Measurements from ENCODE around the gene LMBR1. TPM values are rescaled to one million over a fixed set of nuclear protein-coding genes. Genes with fewer than 3 reads are reported as not detected.
"Not testable (repeated sequence)": the region's sequence is repeated elsewhere in the genome, so short reads cannot be mapped to it uniquely, and the experiment has no call there.

Gene LMBR1
- total and polyA plus RNA-seq, 2 of the 13 experiments (the other 11 are each of a cell fraction or from before 2014, with no cell fraction given), result 20.9 to 39.6 TPM

DNA sequence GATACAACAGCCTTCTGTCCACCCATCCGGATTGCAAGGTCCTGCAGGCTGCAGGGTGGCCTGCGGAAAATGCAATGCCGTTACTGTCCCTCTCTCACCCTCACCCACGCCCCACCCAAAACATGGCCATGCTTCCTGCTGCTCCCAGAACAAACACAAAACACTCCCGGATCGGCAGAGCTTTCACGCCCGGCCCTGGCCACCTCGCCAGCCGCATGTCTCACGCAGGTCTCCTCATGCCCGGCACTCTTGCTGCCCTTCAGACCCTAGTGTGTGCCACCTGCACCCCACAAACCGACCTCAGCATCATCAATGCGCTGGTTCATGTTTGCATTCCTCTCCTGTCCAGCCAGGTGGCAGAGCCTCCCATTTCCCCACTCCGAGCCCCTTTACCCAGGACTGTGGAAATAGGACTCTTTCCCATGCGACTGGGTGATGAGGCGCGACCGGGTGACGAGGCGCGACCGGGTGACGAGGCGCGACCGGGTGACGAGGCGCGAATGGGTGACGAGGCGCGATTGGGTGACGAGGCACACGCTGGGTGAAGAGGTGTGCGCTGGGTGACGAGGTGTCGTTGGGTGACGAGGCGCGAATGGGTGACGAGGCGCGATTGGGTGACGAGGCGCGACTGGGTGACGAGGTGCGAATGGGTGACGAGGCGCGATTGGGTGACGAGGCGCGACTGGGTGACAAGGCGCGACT lies 47.6 kb upstream of the LMBR1 start (continued):
- TF ChIP-seq CTCF (CRISPR knock-in tag; IDR thresholded peaks at IDR 0.05) (no peak), ZMYM4 (CRISPR knock-in tag; IDR thresholded peaks at IDR 0.05) (no peak), ZNF451 (CRISPR knock-in tag; IDR thresholded peaks at IDR 0.05) (no peak), CBFB (CRISPR knock-in tag; IDR thresholded peaks at IDR 0.05) (no peak), MLLT10 (CRISPR knock-in tag; IDR thresholded peaks at IDR 0.05) (no peak), ZNF317 (CRISPR knock-in tag; IDR thresholded peaks at IDR 0.05) (no peak), HNRNPL (IDR thresholded peaks at IDR 0.05; ENCODE audit: low read depth, low read length) (no peak), ZNF333 (CRISPR knock-in tag; IDR thresholded peaks at IDR 0.05; ENCODE audit: borderline replicate concordance) (no peak), ETV5 (CRISPR knock-in tag; IDR thresholded peaks at IDR 0.05; ENCODE audit: borderline replicate concordance) (no peak), NFKB2 (CRISPR knock-in tag; IDR thresholded peaks at IDR 0.05; ENCODE audit: borderline replicate concordance) (no peak)

GRCh38 chr7:156936766-156937165 lies 43.8 kb upstream of the LMBR1 start:
- intact Hi-C loops (cut with micrococcal nuclease; ENCODE audit: unreplicated experiment); H3K79me2 ChIP-seq (ENCODE audit: insufficient read depth, low read length); H3K27ac ChIP-seq (ENCODE audit: extremely low read length, insufficient read depth, low read length); H2AFZ ChIP-seq (ENCODE audit: low read length); FAIRE-seq; H3K4me3 ChIP-seq (replicated peaks in 1 of 3; ENCODE audit: insufficient read depth in 1 of 3, low read depth in 2 of 3, low read length in 3 of 3); ATAC-seq; H3K4me1 ChIP-seq (ENCODE audit: insufficient read depth, low read length); H3K36me3 ChIP-seq (replicated peaks in 1 of 2; ENCODE audit: control insufficient read depth in 1 of 2, insufficient read depth in 2 of 2, low read length in 2 of 2); in situ Hi-C loops (cut with HindIII; ENCODE audit: extremely low pct_ligation_motif_present, low pct_unique_long_range_greater_than_20kb); H4K20me1 ChIP-seq (ENCODE audit: insufficient read depth, low read length); BruUV-seq (replicated peaks); H3K4me2 ChIP-seq (ENCODE audit: low read depth, low read length); H3K9me3 ChIP-seq (ENCODE audit: low read length); CTCF ChIA-PET (ENCODE audit: low intra/inter-chr PET ratio, low total read pairs); H3K9ac ChIP-seq (ENCODE audit: insufficient read depth, low read depth, low read length); DNase-seq (ENCODE audit: low spot score): not testable (repeated sequence)
- WGBS (ENCODE audit: low lambda C conversion rate), result 65% methylated on average over 3 of the region's 3 CpGs
- POLR2A ChIA-PET, result interaction anchor here (1.3 kb wide), 1 partner anchor 44 kb away, joined by 3 read pairs; the partner anchor contains the start of gene LMBR1
- H3K27me3 ChIP-seq (ENCODE audit: control insufficient read depth in 1 of 2, insufficient read depth in 2 of 2, low read length in 2 of 2), result peaks cover 2 to 16% of the 10 kb centered on the region in 2 experiments; a peak in 3 of 5 replicates

All from HepG2 (cell line).